ENCODE results near the gene MOV10. TPM values are rescaled to one million over a fixed set of nuclear protein-coding genes. Genes with fewer than 3 reads are reported as not detected.

The MOV10 gene
- total and polyA plus RNA-seq, 10 of the 15 experiments (the other 5 are each of a cell fraction or from before 2014, with no cell fraction given) = 21.0 to 80.3 (median 49.8) TPM

- TF ChIP-seq ETV6 (conservative IDR thresholded peaks at IDR 0.05 in 1 of 2, IDR thresholded peaks at IDR 0.05 in 1 of 2; ENCODE audit: borderline replicate concordance in 1 of 2, low read depth in 1 of 2) (no peak), BCL3 (IDR thresholded peaks at IDR 0.05; ENCODE audit: borderline replicate concordance, insufficient read depth, low read depth, low read length, poor library complexity, severe bottlenecking) (no peak), MLLT1 (IDR thresholded peaks at IDR 0.05) (no peak), IKZF1 (conservative IDR thresholded peaks at IDR 0.05) (peak; percentile 51; the same call in 1 of the 2 replicates), NFYB (IDR thresholded peaks at IDR 0.05; ENCODE audit: insufficient read depth, low read depth, low read length) (no peak), MEF2A (IDR thresholded peaks at IDR 0.05; ENCODE audit: insufficient read depth, low read depth, low read length) (no peak), POLR2AphosphoS5 (IDR thresholded peaks at IDR 0.05; ENCODE audit: low read length) (no peak), SP1 (IDR thresholded peaks at IDR 0.05; ENCODE audit: low read depth, low read length) (peak; percentile 26), RELA (IDR thresholded peaks at IDR 0.05; ENCODE audit: borderline replicate concordance, partially characterized antibody) (no peak), BCLAF1 (IDR thresholded peaks at IDR 0.05) (no peak), PAX5 (IDR thresholded peaks at IDR 0.05; ENCODE audit: borderline replicate concordance, low read depth, low read length) (no peak), USF2 (IDR thresholded peaks at IDR 0.05; ENCODE audit: borderline replicate concordance, low read depth, low read length) (no peak), SMAD5 (IDR thresholded peaks at IDR 0.05; ENCODE audit: low read depth) (no peak), E2F8 (IDR thresholded peaks at IDR 0.05; ENCODE audit: low read depth, partially characterized antibody) (no peak), RBBP5 (conservative IDR thresholded peaks at IDR 0.05) (no peak), TCF3 (IDR thresholded peaks at IDR 0.05; ENCODE audit: borderline replicate concordance, insufficient read depth, low read depth, low read length) (no peak), ESRRA (IDR thresholded peaks at IDR 0.05; ENCODE audit: low read length) (no peak), MAX (IDR thresholded peaks at IDR 0.05; ENCODE audit: low read depth, low read length) (peak; percentile 31; the same call in 1 of the 2 replicates), BHLHE40 (IDR thresholded peaks at IDR 0.05; ENCODE audit: borderline replicate concordance in 1 of 2, low read depth in 2 of 2, low read length in 1 of 2) (no peak), KLF5 (IDR thresholded peaks at IDR 0.05; ENCODE audit: partially characterized antibody) (no peak)
These were observed 41.8 kb downstream of the MOV10 start (continued) for GRCh38 chr1:112716133-112716720.

Measured in GM12878 (cell line).